ENCODE data around the gene ASB15.
A peak's percentile ranks its signal among the peaks of the same experiment; 100 is the strongest.
"Not testable (repeated sequence)": the region's sequence is repeated elsewhere in the genome, so short reads cannot be mapped to it uniquely, and the experiment has no call there.

Gene ASB15

DNA sequence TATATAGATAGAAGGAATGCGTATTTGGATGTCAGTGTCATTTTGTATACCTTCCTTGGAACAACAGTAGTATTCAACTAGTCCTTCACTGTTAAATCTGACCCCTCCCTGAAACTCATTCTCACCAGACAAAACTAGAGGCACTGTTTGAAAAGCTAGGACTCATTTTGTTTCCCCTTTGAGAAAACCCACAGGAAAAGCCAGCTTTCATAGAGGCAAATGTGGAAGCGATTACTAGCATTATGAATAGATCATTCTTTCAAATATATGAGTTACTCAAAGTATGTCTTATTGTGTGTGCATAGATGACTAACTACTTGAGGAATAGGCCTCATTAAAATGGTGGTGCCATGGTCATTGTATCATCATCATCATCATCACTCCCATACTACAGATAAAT is 1.9 kb upstream of the ASB15 start:
- no peak for DNase-seq

DNA sequence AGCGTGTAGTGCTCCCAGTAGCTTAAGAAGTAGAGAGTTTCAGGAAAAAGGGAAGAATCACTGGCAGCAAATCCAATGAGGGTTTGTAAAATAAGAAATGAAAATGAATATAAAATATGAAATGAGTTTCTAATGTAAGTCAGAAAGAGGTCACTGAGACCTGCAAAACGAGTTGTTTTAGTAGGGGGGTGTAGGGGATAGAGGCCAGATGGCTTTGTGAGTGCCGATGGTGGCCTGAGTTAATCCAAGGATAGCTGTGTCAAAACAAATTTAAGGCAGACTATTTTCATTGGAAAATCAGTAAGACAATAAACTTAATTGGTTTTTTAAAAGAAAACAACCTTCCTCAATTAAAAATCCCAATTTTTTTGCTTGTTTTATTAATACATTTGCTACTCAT is 745 bp upstream of the ASB15 start:
- no peak for DNase-seq

DNA sequence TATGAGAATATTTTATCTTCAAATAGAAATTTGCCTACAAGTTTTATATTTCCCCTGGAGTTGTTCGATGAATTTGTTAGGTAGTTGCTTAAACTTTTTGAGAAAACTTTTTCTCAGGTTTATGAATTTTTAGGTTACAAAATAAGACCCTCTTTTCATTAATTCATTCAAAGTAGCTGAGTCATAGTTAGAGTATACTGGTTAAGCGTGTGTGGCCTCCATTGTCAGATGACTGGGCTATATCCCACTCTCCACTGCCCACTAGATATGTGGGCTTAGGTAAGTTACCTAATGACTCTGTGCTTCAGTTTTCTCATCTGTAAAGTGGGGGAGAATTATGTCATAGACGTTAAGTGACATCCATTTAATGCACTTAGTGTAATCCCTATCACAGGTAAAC is 1.0 kb downstream of the ASB15 start:
- DNase-seq: no peak

DNA sequence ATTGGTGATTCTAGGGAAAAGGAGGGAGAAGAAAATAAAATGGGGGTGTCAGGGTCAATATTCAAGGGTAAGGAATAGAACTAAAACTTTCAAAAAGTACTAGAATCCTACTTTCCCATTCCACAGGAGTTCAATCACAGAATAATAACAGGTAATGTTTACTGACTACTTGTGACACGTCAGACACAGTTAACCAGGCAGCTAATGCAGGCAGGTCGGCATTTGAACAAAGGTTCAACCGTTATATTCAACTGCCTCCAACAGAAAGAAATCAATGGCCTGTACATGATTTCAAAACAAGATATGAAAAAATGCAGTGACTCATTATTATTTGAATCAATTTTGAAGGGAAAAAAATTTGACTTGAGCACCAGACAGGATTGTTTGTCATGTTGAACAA is 3.1 kb downstream of the ASB15 start:
- DNase-seq: no peak

DNA sequence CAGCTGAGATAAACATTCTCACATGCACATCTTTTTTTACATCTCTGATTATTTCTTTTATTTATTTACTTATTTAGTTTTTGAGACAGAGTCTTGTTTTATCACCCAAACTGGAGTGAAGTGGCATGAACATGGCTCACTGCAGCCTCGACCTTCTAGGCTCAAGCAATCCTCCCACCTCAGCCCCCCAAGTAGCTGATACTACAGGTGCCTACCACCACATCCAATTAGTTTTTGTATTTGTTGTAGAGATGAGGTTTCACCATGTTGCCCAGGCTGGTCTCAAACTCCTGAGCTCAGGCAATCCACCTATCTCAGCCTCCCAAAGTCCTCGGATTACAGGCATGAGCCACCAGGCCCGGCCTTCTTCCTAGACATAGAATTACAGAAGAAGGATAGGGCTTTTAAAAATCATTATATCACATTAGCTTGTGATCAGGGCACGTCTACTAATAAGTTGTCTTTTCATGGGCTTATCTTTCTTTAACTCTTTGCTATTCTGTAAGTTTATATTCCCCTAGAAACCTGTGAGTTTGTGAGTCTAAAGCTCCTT is 5.9 kb downstream of the ASB15 start:
- DNase-seq: no peak

DNA sequence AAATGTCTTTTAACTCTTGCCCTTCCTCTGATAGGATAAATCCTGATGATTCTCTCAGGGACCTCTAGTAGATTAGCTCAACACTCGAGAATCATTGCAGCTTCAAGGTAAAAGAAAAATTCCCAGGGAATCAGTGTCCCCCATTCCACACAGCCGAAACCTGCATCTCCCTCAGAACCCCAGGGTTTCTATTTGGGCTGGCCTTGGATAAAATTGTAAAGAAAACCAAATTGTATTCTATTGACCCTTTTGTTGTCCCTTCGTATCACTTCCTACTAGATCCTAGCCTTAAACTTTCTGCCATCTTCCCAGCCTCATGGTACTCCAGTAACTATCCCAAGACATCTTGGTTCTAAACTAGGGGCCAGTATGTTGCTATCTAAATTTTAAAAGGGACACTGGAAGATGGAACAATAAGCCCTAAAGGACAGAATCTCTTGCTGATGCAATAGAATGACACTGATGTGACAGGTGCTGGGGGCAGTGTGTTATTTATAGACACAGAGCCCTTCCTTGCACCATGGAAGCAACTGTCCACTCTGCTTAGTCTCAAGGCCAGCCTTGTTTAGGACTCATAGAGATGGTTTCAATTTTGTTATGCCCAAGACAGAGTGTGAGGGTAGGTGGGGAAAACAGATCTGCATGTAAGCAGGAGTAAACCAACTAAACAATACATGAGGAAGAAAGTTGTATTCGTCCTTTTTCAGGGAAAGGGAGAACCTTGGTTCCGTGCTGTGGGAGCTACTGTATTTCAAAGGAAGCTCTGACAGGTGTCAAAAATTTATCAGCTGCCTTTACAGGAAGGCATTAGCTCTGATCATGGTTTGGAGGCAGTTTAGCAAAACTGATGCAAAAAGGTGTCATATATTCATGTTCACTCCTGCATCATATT is 7.6 kb downstream of the ASB15 start:
- no peak for DNase-seq

DNA sequence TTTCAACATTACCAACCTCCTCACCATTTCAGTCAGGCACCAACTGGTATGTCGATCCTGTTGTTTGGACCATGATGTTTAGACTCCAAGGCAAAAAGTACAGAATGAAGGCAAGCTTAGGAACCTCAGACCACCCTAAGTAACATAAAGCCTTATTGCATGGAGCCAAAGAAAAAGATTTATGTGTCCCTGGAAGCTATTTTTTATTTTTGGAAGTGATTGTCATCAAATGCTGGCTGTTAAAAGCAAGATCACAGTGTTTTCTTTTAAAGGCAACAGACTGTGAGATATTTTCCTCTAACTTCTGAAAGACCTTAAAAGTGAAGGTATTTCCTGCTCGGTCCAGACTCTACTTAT is 8.2 kb downstream of the ASB15 start:
- DNase-seq: no peak

DNA sequence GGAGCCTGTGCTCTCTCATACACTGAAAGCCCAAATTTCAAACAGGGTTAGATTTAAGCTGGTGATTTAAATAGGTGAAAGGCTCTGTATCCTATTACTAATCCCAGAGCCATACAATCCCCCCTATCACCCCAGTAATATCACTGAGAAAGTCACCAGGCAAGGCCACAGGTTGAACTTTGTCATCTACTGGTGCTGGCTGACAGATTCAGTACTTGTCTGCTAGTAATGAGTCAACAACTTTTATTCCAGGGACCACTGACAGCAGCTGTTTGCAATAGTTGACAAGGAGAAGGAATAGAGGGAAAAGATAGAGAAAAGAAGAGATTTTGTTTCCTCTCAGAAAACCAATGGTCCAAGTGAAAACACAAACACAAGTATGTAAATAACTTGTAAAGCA is 10.4 kb downstream of the ASB15 start:
- no peak for DNase-seq

DNA sequence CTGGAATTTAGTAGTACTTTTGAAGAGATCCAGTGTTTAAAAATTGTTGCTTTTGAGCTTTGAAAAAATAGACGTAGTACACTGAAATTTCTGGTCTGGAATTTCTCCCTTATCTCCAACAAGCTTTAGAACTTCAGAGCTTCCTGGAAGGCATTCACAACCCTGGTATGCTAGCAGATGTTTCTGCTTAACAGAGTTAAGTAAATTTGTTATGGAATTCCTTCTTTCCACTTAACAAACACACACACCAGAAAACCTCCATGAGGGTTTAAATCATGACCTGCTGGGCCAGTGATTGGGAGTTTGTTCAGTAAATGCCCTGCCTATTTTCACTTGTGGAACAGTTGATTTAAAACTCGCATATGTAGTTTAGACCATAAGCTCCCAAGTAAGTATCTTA is 13.7 kb downstream of the ASB15 start:
- no peak for DNase-seq

DNA sequence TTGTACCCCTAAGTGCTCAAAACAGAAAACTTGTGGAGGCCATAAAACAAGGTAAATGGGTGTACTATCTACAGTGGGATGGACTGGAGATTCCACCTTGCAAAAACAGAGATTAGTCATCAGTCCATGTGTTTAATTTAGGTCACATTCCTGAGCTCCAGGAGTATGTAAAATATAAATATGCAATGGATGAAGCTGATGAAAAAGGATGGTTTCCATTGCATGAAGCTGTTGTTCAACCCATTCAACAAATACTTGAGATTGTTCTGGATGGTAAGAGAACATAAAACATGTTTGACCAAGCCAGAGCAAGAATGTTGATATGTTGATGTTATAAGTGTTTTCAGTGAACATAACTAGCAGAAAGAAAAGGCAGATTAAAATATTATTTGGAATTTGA is 14.6 kb downstream of the ASB15 start:
- no peak for DNase-seq

DNA sequence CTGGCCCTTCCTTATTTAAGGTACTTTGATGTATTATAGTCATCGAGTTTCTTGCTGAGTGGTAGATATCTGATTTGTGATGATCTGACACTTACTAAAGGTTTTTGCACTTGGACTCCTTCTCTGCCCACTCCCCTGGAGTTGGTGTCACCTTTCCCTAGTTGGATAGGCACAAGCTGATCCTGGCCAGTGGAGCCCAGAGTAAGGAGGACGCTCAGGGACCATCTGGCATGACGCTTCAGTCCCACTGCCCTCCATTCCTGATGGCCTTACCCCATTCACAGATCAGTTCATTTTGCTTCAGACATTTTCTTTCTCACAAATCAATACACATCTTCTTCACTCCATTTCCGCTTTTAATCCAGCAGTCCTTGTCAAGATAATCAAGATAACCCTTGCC is 20.1 kb downstream of the ASB15 start:
- no peak for DNase-seq

DNA sequence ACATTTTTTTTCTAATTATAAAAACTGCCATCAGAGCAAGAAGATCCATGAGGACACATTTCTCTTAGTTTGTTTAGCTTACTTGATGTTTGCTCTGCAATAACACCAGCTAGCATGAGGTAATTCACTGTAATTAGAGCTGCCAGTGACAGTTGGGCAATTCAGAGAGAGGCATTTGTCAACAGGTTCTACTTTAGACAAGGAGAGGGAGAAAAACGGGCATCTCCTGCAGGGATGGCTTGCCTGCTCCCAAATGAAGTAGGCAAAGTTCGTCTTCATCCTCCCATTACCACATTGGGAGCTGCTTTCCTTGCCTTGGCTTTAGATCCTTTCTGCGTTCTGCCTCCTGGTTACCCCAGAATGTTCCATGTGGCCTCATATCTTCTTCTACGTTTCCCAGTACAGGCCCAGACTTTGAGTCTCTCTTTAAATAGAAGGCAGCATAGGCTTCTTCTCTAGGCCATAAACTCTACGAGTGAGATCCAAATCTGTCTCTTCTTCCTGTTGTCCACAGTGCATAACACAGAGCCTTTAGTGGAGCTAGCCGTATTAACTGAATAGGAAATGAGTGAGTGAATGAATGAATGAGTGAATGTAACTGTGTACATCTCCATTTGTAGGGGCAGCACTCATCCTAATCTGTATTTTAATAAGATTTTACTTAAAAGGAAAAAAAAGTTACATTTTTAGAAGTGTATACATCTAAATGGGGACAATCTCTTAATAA is 21.2 kb downstream of the ASB15 start:
- no peak for DNase-seq

DNA sequence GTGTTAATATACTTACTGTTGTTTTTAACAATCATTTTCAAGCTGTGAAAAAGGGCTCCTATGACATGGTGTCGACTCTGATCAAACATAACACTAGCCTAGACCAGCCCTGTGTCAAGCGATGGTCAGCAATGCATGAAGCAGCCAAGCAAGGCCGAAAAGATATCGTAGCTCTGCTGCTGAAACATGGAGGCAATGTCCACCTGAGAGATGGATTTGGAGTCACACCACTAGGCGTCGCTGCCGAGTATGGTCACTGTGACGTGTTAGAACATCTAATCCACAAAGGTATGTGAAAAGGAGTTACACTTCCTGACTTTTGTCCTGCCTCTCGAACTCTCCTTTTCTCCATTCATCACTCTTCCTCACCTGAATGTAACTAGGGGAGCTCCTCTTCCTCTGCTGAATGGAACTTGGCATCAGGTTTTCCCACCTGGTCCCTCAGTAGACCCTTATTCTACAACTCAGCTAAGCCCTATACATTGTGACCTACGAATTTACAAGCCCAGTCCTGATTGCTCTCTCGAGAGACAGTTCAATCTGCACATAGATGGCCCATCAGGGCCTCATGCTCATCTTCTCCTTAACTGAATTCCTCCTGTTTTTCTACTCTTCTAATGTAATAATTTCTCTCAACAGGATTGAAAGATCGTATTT is 23.0 kb downstream of the ASB15 start:
- DNase-seq: peak in 1 of 2 donors; percentile 66

DNA sequence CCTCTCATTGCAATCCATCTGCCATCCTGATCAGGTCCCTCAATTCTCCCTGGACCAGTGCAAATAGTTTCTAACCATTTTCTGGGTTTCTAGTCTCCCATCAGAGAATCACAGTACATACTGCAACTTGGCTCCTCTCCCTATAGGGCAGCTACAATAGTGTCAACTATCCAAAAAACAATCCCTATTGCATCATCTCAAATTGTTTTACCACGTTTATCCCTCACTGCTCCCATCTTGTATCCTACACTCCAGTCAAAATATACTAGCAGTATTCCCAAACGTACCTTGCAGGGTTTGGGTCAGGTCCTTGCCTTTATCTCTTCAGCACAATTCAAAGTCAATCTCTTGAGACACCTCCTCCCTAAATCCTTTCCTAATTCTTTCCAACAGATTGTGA is 23.6 kb downstream of the ASB15 start:
- no peak for DNase-seq

DNA sequence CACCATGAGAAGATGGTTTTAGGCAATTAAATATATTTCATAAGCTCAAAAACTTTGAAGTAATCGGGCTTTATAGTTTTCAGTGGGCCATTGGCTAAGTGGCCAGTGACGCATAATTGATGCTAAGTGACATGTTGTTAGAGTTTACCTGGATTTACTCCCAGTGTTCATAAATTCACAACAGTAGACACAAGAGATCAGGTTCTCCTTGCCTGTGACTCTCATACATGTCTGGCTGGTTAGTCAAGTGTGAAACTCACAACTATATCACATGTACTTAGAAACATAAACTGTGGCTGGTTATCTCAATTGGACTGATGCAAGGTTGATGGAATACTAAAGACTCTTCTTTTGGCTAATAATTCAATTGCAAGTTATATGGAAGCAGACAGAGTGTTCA is 26.2 kb downstream of the ASB15 start:
- no peak for DNase-seq

DNA sequence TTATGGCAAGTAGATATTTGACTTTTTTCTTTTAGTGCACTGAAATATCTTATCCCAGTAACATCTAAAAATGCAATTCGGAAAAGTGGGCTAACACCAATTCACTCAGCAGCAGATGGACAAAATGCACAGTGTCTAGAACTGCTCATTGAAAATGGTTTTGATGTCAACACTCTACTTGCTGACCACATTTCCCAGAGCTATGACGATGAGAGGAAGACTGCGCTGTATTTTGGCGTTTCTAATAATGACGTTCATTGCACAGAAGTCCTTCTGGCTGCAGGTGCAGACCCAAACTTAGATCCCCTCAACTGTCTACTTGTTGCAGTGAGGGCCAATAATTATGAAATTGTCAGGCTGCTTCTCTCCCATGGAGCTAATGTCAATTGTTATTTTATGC is 27.2 kb downstream of the ASB15 start:
- no peak for DNase-seq

DNA sequence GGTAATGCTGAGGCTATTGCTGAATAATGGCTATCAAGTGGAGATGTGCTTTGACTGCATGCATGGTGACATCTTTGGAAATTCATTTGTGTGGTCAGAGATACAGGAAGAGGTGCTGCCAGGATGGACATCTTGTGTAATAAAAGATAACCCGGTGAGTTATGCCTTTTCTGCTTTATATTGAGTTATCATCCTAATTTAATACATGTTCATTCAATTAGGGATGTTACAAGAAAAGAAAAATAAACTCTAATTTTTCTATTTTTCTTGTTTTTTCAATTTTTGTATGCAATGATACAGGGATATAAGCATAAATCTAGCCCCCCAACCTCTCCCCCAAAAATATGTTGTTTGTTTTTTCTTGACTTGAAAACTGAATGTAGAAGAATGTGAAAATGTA is 27.7 kb downstream of the ASB15 start:
- no peak for DNase-seq

DNA sequence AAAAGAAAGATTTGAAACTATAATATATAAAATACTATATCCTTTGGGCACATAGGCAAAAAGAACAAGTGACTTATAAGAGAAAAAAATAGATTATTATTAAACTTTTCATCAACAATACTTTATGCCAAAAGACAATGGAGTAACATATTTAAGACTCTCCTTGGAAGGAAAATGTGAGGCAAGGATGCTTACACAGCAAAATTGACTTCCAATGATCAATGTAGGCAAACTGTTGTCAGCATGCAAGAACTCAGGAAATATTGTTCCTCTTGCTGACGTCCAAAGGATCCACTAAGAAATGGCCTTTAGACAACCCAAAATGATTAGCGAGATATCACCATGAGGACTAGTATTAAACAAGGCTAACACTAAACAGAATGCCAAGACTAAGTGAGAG is 31.2 kb downstream of the ASB15 start:
- DNase-seq: no peak

DNA sequence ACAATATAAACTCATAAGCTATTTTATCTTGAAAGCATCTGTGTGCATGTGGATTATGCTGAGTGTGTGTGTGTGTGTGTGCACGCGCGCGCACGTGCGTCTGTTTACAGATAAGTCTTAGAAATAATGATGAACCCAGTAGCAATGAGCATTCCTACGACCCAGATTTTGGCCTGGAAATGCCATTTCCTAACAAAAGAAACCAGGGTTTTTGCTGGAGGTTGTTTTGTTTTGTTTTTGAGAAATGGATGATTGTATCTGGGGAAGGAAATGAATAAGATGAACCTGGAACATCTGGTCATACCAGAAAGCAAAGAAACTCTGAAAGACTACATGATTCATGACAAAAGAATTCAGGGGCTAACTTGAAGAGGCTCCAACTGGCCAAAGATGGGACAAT is 31.9 kb downstream of the ASB15 start:
- DNase-seq: no peak

DNA sequence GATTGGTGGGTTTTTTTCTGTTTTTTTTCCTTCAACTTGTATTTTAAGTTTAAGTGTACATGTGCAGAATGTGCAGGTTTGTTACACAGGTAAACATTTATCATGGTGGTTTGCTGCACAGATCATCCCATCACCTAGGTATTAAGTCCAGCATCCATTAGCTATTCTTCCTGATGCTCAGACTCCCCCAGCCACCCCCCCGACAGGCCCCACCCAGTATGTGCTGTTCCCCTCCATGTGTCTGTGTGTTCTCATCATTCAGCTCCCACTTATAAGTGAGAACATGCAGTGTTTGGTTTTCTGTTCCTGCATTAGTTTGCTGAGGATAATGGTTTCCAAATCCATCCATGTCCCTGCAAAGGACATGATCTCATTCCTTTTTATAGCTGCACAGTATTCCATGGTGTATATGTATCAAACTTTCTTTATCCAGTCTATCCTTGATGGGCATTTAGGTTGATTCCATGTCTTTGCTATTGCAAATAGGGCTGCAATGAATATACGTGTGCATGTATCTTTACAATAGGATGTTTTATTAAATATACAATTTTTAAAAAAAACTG is 32.5 kb downstream of the ASB15 start:
- DNase-seq: not testable (repeated sequence)

DNA sequence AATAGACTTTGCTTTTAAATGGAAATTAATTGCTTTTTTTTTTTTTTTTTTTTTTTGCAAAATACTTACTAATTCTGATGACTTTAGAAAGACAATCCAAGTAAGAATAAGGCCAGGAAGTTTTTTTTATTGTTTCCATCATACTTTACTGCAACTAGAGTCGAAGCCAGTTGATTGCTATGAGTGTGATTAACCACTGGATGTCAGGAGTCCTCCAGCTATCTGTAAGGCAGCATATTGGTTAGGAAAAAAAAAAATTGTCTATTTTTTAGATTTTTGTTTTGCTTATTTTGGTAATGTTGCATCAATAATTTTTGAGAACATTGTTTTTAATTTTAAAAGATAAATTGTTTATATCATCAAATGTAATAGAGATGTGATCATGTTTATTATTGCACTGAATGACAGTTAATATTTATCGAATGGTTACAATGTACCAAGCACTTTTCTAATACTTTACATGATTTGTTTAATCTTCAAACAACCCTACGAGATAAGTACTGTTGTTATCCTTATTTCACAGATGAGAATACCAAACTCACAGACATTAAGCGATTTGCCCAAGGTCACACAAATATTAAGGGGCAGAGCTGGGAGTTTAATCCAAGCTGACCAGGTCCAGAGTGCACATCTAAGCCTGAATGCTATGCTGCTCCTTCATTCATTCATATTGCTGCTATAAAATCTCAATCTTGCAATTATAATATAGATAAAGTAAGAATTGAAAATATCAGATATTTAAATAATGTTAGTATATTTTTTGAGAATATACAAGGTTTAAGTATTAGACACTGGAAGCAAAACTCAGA is 34.1 kb downstream of the ASB15 start:
- DNase-seq: peak in 1 of 2 donors; percentile 7

DNA sequence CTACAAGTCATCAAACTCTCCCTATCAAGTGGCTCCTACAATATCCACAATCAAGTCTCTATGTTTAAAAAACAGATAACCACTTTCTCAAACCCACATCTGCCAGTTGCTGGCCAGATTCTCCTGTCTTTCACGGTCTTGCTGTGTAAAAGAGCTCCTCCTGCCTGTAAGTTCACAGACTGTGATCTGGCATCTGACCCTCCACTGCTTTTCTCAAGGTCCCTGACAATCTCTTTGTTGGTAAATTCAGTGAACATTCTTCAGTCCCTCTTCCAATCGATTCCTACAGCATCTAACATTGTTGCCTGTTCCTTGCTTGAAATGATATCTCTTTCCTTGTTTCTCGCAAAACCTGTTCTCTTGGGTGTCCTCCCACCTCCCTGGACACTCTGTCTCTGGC is 35.6 kb downstream of the ASB15 start:
- DNase-seq: no peak

DNA sequence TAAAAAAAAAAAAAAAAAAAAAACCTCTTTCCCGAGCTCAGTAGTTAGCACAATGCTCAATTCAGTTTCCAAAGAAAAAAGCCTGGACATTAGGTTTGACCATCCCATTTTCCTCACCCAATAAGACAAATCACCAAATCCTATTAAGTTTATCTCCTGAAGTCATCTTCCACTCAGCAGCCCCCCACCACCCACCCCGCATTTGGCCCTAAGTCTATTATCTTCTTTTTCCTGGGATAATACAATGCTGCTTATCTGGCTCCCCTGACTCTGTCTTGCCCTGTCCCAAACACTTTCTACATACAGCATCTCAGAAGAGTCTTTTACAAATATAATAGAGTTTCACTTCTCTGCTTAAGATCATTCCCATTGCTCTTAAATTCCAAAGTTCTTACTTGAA is 36.3 kb downstream of the ASB15 start:
- DNase-seq: no peak
